Karpas-422 (cell line): ENCODE results near the gene ADAMTSL3. TPM values are rescaled to one million over a fixed set of nuclear protein-coding genes. Genes with fewer than 3 reads are reported as not detected.

Experiments used
- DNase-seq: peaks from one replicate; pipeline ENCODE4 v3.0.0-alpha.2; 2015
- H2AFZ ChIP-seq: fragments of 200-600 bp; sonication (generic); 2 replicates; pipeline ENCODE4 v1.6.1; 2014; ENCODE audit warnings: antibody characterized with exemption, low read length, mixed read lengths
- H3K27ac ChIP-seq: fragments of 200-600 bp; sonication (generic); 2 replicates; pipeline ENCODE4 v1.5.1; 2014; ENCODE audit warnings: mild to moderate bottlenecking, low read length, moderate library complexity
- H3K27me3 ChIP-seq: fragments of 200-600 bp; sonication (generic); 2 replicates; pipeline ENCODE4 v1.6.1; 2014; ENCODE audit warnings: low read length, mixed read lengths
- H3K36me3 ChIP-seq: fragments of 200-600 bp; sonication (generic); 2 replicates; pipeline ENCODE4 v1.6.1; 2014; ENCODE audit warnings: low read length, mixed read lengths; ENCODE audit not compliant: insufficient read depth
- H3K4me1 ChIP-seq: fragments of 200-600 bp; sonication (generic); 2 replicates; pipeline ENCODE4 v1.6.1; 2014; ENCODE audit warnings: mild to moderate bottlenecking, low read length, mixed read lengths
- H3K4me2 ChIP-seq: fragments of 200-600 bp; sonication (generic); 2 replicates; pipeline ENCODE4 v1.6.1; 2014; ENCODE audit warnings: low read length, low read depth, mild to moderate bottlenecking; ENCODE audit not compliant: poor library complexity, severe bottlenecking
- H3K4me3 ChIP-seq: fragments of 200-600 bp; sonication (generic); 2 replicates; pipeline ENCODE4 v1.5.1; 2014; ENCODE audit warnings: mild to moderate bottlenecking, antibody characterized with exemption, low read length, mixed read lengths
- H3K79me2 ChIP-seq: fragments of 200-600 bp; sonication (generic); 2 replicates; pipeline ENCODE4 v1.6.1; 2014; ENCODE audit warnings: mild to moderate bottlenecking, low read length, mixed read lengths
- H3K9ac ChIP-seq: fragments of 200-600 bp; sonication (generic); 2 replicates; pipeline ENCODE4 v1.6.0; 2014; ENCODE audit warnings: low read length
- H3K9me2 ChIP-seq: fragments of 200-600 bp; sonication (generic), shearing (Covaris generic); replicated peaks from 2 replicates; pipeline ENCODE4 v1.6.0; 2014; ENCODE audit warnings: mild to moderate bottlenecking, low read length, moderate library complexity; ENCODE audit not compliant: insufficient read depth
- H3K9me3 ChIP-seq: fragments of 300-700, 200-600 bp; sonication (generic); 2 replicates; pipeline ENCODE4 v1.6.1; 2014; ENCODE audit warnings: low read length, mixed read lengths
- H4K20me1 ChIP-seq: fragments of 200-600 bp; sonication (generic); 2 replicates; pipeline ENCODE4 v1.6.1; 2014; ENCODE audit warnings: mild to moderate bottlenecking, antibody characterized with exemption, low read length, low read depth; ENCODE audit not compliant: insufficient read depth
- total RNA-seq: library from RNA; depleted of rRNA; stranded (reverse); fragments of >200 nt; shearing (Covaris generic); gene quantifications from 2 replicates; pipeline ENCODE4 v1.2.3, GENCODE V29; 2014; ENCODE audit warnings: low replicate concordance

The ADAMTSL3 gene
- total RNA-seq, 1 experiment from 2014 or later, result not detected

DNA sequence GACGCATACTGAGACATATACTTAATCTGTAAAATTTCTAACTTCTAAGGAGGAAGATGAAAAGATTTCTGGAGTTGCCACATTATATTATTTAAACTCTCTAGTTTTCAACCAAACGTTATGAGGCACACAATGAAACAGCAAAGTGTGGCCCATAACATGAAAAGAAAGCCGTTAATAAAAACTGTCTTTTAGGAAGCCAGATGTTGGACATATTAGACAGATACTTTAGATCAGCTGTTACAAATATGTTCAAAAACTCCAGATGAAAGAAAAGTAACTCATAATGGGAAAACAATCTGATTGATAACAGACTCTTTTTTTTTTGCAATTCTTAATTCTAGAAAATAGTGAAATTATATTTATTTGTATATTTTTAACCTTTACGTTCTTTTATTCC is 34.3 kb downstream of the ADAMTSL3 start:
- Histone ChIP-seq H3K9me3 (no peaks in the 10 kb centered on the region), H2AFZ (no peak overlapping the region), H3K27ac (no peak overlapping the region), H3K79me2 (no peaks in the 10 kb centered on the region), H3K4me2 (no peak overlapping the region), H3K4me1 (no peaks in the 10 kb centered on the region), H3K9ac (no peak overlapping the region), H4K20me1 (no peaks in the 10 kb centered on the region), H3K9me2 (no peaks in the 10 kb centered on the region), H3K27me3 (no peaks in the 10 kb centered on the region), H3K36me3 (no peaks in the 10 kb centered on the region), H3K4me3 (no peak overlapping the region)
- no peak for DNase-seq

DNA sequence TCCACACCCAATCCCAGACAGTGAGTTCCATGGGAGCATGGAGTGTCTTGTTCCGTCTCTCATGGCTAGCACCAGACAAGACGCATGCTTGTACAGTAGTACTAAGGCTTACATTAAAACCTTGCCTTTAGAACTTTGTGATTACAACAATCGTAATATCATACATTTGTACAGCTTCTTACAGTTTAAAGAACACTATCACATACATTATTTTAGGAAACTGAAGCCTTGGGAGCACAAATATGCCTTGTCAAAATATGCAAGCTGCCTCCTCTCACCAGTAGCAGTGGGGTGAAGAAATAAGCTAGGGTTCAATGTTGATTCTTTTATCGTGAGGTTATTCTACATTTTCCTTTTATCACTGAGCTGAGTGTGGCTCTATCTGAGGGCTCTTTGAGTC is 36.8 kb downstream of the ADAMTSL3 start:
- H4K20me1 ChIP-seq, result no peaks in the 10 kb centered on the region
- no peaks in the 10 kb centered on the region for H3K9me3 ChIP-seq
- no peaks in the 10 kb centered on the region for H3K79me2 ChIP-seq
- no peaks in the 10 kb centered on the region for H3K9me2 ChIP-seq
- H3K4me3 ChIP-seq, result no peak overlapping the region
- no peak overlapping the region for H3K27ac ChIP-seq
- H3K4me2 ChIP-seq, result no peak overlapping the region
- H3K4me1 ChIP-seq, result no peaks in the 10 kb centered on the region
- no peaks in the 10 kb centered on the region for H3K36me3 ChIP-seq
- no peaks in the 10 kb centered on the region for H3K27me3 ChIP-seq
- DNase-seq, result no peak
- no peak overlapping the region for H3K9ac ChIP-seq
- H2AFZ ChIP-seq, result no peak overlapping the region

DNA sequence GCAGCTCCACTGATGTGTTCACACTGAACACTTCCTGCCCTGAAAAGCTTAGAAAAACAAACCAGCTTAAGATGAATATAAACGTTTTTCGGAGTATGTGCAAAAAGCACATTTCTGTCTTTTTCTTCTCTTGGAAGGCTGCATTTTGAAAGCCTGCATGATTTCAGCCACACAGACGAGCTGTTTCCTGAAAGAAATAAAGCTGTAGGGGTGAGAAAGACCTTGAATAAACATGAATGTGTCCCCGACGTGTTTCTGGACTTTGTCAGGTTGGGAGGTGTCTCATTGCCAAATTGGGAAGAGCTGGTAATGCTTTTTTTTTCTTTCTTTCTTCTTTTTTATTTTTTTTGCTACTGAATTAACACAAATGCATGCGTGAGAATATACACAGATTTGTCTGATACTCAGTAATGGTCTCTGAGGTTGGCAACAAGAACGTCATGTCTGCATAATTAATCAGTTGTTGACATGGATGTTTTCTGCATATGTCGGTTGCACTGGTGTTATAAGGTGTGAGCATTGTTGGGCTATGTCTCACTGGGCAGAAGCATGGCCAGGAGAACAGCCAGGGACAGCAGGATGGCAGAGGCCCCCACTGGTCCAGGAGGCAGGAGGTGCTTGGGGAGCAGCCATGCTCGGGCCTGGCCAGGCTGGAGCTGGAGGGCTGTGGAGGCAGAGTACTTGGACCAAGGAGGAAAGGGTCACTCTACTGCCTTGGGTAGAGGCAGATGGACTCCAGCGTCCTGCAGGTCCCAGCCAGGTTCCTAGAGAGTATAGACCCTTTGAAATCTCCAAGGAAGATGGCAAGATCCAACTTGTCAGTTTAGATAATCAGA is 39.0 kb downstream of the ADAMTSL3 start:
- H3K79me2 ChIP-seq, result no peaks in the 10 kb centered on the region
- no peaks in the 10 kb centered on the region for H4K20me1 ChIP-seq
- no peaks in the 10 kb centered on the region for H3K36me3 ChIP-seq
- no peak overlapping the region for H3K4me3 ChIP-seq
- no peak overlapping the region for H3K4me2 ChIP-seq
- no peak overlapping the region for H2AFZ ChIP-seq
- DNase-seq, result no peak
- no peaks in the 10 kb centered on the region for H3K9me3 ChIP-seq
- H3K4me1 ChIP-seq, result no peaks in the 10 kb centered on the region
- H3K9me2 ChIP-seq, result no peaks in the 10 kb centered on the region
- no peak overlapping the region for H3K9ac ChIP-seq
- H3K27ac ChIP-seq, result no peak overlapping the region
- no peaks in the 10 kb centered on the region for H3K27me3 ChIP-seq

DNA sequence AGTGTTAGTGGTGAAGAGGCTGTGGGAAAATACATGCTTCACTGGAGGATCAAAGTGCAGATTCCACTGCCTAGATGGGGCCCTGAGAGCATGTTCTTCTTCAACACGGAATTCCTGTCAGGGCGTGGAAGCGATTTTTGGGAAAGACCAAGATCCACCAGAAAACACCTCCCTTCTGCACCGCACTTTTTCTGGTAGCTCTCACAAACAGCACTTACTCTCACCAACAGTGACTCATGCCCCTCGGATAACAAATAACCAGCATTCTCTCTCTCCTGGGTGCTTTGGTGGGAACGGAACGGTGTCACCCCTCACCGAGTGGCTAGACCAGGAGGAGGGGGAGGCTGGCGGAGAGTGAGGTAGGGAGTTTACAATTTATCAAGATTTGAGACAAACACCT is 40.1 kb downstream of the ADAMTSL3 start:
- H3K36me3 ChIP-seq, result no peaks in the 10 kb centered on the region
- no peak for DNase-seq
- no peak overlapping the region for H3K27ac ChIP-seq
- H4K20me1 ChIP-seq, result no peaks in the 10 kb centered on the region
- no peaks in the 10 kb centered on the region for H3K4me1 ChIP-seq
- no peak overlapping the region for H3K4me3 ChIP-seq
- no peaks in the 10 kb centered on the region for H3K27me3 ChIP-seq
- H3K9me3 ChIP-seq, result no peaks in the 10 kb centered on the region
- no peak overlapping the region for H3K4me2 ChIP-seq
- H3K9ac ChIP-seq, result no peak overlapping the region
- no peaks in the 10 kb centered on the region for H3K79me2 ChIP-seq
- H2AFZ ChIP-seq, result no peak overlapping the region
- no peaks in the 10 kb centered on the region for H3K9me2 ChIP-seq

DNA sequence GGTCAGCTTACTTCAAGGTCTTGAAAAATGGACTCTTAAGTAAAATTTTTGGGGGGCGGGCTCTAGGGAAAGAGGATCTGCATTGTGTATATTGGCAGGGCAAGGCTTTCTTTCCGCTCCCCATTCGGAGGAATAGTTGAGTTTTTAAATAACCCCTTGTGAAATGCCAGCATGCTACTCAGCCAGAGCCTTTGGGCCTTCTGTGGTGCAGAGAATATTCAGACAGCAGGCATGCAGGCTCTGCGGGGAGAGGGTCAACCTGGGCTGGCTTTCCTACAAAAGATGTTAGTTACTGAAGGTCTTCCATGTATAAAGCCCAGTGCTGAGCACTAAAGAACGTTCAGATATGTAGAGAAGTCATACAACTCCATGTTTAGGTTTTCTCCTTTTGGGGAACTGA is 40.6 kb downstream of the ADAMTSL3 start:
- Histone ChIP-seq H3K9me3 (no peaks in the 10 kb centered on the region), H3K4me3 (no peak overlapping the region), H2AFZ (no peak overlapping the region), H4K20me1 (no peaks in the 10 kb centered on the region), H3K4me1 (no peaks in the 10 kb centered on the region), H3K9ac (no peak overlapping the region), H3K4me2 (no peak overlapping the region), H3K9me2 (no peaks in the 10 kb centered on the region), H3K27ac (no peak overlapping the region), H3K79me2 (no peaks in the 10 kb centered on the region), H3K27me3 (no peaks in the 10 kb centered on the region), H3K36me3 (no peaks in the 10 kb centered on the region)
- no peak for DNase-seq

DNA sequence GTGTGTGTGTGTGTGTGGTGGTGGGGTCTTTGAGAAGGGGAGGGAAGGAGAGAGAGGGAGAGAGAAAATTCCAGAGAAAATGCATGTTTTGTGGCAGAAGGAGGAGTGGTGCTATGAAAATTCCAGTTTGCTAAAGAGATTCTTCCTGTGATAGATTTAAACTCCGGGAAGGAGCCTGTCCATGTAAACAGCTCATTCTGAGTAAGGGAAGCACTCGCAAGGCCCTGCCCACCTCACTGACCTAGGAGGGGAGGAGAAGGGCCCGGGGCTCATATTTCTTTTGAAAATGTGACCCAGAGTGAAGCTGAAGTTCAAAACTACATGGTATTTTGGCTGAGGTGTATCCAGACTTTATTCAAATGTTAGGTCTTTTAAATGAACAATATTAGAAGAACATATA is 41.3 kb downstream of the ADAMTSL3 start:
- no peak overlapping the region for H3K9ac ChIP-seq
- no peak for DNase-seq
- H3K27me3 ChIP-seq, result no peaks in the 10 kb centered on the region
- no peaks in the 10 kb centered on the region for H3K79me2 ChIP-seq
- no peaks in the 10 kb centered on the region for H3K9me2 ChIP-seq
- H4K20me1 ChIP-seq, result no peaks in the 10 kb centered on the region
- H3K36me3 ChIP-seq, result no peaks in the 10 kb centered on the region
- no peak overlapping the region for H3K4me2 ChIP-seq
- no peaks in the 10 kb centered on the region for H3K4me1 ChIP-seq
- H3K27ac ChIP-seq, result no peak overlapping the region
- no peak overlapping the region for H3K4me3 ChIP-seq
- no peaks in the 10 kb centered on the region for H3K9me3 ChIP-seq
- no peak overlapping the region for H2AFZ ChIP-seq

DNA sequence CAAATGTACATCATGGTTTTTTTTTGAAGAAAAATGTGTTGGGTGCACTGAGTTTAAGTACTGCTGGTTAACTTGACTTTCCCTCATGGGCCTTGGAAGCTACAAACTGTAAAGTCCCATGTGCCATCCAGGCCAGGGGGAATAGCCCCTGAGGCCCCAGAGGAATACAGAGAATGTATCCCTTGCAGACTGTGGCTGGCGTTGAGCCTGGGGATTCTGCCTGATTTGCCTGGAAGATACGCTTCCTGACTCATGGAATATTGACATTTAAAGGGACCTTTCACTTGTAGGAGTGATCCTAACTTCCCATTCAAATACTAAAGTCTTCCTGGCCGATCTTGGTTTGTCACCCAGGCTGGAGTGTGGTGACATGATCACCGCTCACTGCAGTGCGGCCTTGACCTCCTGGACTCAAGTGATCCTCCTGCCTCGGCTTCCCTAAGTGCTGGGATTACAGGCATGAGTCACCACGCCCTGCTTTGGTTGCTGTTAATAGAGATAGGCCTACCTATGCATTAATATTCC is 42.0 kb downstream of the ADAMTSL3 start:
- H3K4me3 ChIP-seq, result no peak overlapping the region
- H3K27ac ChIP-seq, result no peak overlapping the region
- H3K9ac ChIP-seq, result no peak overlapping the region
- H3K27me3 ChIP-seq, result no peaks in the 10 kb centered on the region
- DNase-seq, result no peak
- no peaks in the 10 kb centered on the region for H4K20me1 ChIP-seq
- no peaks in the 10 kb centered on the region for H3K9me3 ChIP-seq
- no peak overlapping the region for H2AFZ ChIP-seq
- H3K4me1 ChIP-seq, result no peaks in the 10 kb centered on the region
- no peaks in the 10 kb centered on the region for H3K36me3 ChIP-seq
- no peaks in the 10 kb centered on the region for H3K79me2 ChIP-seq
- H3K4me2 ChIP-seq, result no peak overlapping the region
- no peaks in the 10 kb centered on the region for H3K9me2 ChIP-seq

DNA sequence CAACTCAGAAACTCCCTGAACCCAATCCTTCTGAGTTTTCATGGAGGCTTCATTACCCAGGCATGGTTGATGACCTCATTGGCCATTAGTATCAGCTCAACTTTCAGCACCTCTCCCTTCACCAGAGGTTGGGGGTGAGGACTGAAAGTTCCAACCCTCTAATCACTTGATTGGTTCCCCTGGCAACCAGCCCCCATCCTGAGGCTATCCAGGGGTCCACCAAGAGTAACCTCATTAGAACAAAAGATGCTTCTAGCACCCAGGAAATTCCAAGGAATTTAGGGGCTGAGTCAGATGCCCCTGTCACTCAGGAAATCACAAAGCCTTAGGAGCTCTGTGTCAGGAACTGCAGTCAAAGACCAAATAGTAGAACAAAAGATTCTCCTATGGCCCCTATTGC is 43.8 kb downstream of the ADAMTSL3 start:
- H3K4me1 ChIP-seq, result no peaks in the 10 kb centered on the region
- no peaks in the 10 kb centered on the region for H3K36me3 ChIP-seq
- H3K79me2 ChIP-seq, result no peaks in the 10 kb centered on the region
- H3K27me3 ChIP-seq, result no peaks in the 10 kb centered on the region
- no peaks in the 10 kb centered on the region for H3K9me2 ChIP-seq
- H3K4me3 ChIP-seq, result no peak overlapping the region
- no peaks in the 10 kb centered on the region for H3K9me3 ChIP-seq
- DNase-seq, result no peak
- no peaks in the 10 kb centered on the region for H4K20me1 ChIP-seq
- H3K4me2 ChIP-seq, result no peak overlapping the region
- H3K9ac ChIP-seq, result no peak overlapping the region
- no peak overlapping the region for H3K27ac ChIP-seq
- no peak overlapping the region for H2AFZ ChIP-seq
